HL-60 (cell line): Measurements from ENCODE around the gene SCYGR7.

Source experiments
- POLR2AphosphoS5 ChIP-seq: IDR thresholded peaks from 2 replicates; pipeline ENCODE4 v1.6.1; 2012; ENCODE audit warnings: low read depth
- TF ChIP-seq, protein P1 (sequence below): IDR thresholded peaks from one replicate; pipeline ENCODE4 v1.5.1; 2011; ENCODE audit warnings: low read length, control low read depth, inconsistent platforms; ENCODE audit not compliant: insufficient read depth
- TF ChIP-seq, protein P2 (sequence below): IDR thresholded peaks from 2 replicates; pipeline ENCODE4 v1.6.1; 2012; ENCODE audit warnings: low read depth; ENCODE audit not compliant: insufficient replicate concordance

DNA sequence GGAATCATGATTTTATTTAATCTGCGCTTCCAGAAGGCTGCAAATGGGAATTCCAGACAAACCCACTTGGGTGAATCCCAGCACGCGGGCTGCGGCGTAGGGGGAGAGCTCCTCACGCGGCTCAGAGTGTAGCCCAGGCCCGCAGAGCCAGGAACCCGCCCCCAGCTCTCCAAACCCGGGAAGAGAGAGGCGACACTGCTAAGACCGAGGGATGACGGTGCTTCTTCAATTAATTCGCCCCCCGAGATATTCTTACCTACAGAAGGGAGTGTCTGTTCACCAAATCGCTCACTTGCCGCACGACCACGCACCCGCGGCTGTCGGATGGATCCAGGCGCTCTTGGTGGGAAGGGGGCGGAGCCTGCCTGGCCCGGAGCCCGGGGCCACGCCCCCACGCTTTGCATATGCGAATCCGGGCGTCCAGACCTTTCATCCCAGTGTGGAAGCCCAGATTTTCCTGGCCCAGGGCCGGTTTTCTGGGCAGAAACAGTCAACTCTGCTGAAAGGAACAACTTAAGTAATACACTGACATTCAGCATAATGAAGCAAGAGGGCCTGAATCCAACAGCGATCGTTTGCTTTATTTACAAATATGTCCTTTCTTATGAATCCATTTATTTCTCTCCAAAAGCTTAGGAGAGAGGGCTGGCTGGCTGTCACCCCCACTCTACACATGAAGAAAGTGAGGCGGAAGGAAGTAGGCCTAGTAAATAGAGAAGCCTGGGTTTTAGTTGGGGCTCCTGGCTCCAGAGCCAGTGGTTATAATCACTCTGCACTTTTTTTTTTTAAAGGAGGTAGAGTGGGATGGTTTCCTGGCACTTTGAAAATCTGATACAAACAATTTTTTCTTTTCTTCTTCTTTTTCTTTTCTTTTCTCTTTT is 10.2 kb upstream of the SCYGR7 start, which contains the start of gene SLC19A3:
- TF ChIP-seq, protein P1, sequence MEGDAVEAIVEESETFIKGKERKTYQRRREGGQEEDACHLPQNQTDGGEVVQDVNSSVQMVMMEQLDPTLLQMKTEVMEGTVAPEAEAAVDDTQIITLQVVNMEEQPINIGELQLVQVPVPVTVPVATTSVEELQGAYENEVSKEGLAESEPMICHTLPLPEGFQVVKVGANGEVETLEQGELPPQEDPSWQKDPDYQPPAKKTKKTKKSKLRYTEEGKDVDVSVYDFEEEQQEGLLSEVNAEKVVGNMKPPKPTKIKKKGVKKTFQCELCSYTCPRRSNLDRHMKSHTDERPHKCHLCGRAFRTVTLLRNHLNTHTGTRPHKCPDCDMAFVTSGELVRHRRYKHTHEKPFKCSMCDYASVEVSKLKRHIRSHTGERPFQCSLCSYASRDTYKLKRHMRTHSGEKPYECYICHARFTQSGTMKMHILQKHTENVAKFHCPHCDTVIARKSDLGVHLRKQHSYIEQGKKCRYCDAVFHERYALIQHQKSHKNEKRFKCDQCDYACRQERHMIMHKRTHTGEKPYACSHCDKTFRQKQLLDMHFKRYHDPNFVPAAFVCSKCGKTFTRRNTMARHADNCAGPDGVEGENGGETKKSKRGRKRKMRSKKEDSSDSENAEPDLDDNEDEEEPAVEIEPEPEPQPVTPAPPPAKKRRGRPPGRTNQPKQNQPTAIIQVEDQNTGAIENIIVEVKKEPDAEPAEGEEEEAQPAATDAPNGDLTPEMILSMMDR, result no peak
- TF ChIP-seq POLR2AphosphoS5, result no peak
- TF ChIP-seq, protein P2, sequence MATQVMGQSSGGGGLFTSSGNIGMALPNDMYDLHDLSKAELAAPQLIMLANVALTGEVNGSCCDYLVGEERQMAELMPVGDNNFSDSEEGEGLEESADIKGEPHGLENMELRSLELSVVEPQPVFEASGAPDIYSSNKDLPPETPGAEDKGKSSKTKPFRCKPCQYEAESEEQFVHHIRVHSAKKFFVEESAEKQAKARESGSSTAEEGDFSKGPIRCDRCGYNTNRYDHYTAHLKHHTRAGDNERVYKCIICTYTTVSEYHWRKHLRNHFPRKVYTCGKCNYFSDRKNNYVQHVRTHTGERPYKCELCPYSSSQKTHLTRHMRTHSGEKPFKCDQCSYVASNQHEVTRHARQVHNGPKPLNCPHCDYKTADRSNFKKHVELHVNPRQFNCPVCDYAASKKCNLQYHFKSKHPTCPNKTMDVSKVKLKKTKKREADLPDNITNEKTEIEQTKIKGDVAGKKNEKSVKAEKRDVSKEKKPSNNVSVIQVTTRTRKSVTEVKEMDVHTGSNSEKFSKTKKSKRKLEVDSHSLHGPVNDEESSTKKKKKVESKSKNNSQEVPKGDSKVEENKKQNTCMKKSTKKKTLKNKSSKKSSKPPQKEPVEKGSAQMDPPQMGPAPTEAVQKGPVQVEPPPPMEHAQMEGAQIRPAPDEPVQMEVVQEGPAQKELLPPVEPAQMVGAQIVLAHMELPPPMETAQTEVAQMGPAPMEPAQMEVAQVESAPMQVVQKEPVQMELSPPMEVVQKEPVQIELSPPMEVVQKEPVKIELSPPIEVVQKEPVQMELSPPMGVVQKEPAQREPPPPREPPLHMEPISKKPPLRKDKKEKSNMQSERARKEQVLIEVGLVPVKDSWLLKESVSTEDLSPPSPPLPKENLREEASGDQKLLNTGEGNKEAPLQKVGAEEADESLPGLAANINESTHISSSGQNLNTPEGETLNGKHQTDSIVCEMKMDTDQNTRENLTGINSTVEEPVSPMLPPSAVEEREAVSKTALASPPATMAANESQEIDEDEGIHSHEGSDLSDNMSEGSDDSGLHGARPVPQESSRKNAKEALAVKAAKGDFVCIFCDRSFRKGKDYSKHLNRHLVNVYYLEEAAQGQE, result no peak
